DMS 273 (cell line): ENCODE data around the gene CUL1.
A peak's percentile ranks its signal among the peaks of the same experiment; 100 is the strongest.

Source experiments
- DNase-seq: peaks from one replicate; lab custom pipeline; 2025; ENCODE audit not compliant: unreplicated experiment; lab: John Stamatoyannopoulos, UW

CUL1 gene

DNA sequence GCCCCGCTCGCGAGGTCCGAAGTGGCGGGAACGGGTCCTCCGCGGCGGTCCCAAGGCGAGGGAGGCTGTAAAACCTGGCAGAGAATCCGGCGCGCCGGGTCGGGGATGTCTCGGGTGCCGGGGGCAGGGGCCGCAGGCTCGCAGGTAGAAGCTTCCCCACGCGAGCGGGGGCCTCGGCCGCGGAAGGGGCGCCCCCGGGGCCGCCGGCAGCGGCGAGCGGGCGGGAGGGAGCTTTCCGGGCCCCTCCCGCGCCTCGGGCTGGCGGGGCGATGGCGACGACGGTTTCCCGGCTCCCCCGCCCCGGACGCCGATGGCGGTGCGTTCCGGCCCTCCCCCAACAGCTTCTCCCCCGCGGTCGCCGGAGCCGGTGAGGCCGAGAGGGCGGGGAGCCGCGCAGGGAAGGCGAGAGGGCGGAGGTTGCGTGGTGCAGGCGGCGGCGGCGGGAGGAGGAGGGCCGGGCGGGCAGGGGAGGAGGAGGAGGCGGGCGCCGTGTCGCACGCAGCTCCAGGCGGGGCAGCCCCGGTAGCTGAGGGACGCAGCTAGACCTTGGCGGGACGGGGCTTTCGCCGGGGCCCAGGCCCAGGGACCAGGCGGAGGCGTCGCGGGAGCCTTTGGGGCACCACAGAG, at the start of gene CUL1:
Gene CUL1 (plus strand): TSS at position 507 of the 627 bp plus-strand sequence. CDS start 31,220 bp downstream, outside the sequence.
- peak; percentile 91 for DNase-seq

DNA sequence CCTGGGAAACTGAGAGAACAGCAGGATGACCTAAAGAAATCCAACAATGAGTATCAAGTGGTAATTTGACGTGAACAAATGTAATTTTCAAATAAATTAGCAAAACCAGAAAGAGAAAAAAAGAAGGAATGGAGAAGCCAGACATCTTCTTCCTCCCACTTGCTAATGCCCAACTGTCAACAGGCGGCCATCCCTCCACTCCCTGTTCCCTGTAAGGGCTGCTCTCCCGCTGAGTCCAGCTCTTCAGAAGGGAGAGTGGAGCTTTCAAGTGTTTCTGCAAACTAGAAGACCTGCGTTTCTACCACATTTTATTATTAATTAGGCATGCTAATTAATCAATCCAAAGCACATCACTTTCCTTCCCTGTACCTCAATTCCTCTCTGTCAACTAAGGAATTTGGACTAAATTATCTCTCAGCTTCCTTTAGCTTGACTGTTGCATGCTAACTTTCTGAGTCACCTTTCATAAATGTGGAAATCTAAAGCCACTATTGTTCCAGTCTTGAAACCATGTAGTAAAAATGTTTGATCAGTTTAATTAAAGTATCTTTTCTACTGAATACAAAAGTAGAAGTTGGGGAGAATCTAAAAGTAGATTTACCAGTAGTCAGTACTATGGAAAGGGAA, 48.4 kb upstream of the CUL1 start:
- DNase-seq: no peak

DNA sequence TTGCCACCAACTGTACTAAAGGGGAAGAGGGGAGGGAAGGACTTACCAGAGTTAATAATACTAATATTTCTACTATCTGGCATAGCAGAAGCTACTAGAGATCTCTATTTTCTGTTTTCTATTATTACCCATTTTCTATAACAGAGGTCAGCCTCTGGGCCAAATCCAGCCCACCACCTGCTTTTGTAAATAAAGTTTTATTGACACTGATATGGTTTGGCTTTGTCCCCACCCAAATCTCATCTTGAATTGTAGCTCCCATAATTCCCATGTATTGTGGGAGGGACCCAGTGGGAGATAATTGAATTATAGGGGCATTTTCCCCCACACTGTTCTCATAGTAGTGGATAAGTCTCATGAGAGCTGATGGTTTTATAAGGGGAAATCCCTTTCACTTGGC, 45.9 kb upstream of the CUL1 start:
- no peak for DNase-seq

DNA sequence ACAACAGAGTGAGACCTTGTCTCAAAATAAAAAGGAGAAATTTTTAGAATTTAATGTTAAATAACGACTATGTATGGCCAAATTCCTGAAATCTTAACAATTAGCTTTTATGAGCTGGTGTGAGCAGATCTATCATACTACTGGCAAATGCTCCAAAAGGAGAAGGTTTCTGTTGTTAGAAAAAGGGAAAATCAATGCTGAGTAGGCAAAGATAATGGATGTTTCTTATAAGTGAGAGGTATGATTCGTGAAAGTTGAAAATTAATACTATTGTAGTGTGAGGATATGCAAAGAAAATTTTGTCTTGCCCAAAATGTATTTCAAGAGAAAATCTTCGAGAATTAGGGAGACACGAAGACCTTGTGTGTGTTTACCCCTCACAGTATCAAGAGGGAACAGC, 40.8 kb upstream of the CUL1 start:
- no peak for DNase-seq

DNA sequence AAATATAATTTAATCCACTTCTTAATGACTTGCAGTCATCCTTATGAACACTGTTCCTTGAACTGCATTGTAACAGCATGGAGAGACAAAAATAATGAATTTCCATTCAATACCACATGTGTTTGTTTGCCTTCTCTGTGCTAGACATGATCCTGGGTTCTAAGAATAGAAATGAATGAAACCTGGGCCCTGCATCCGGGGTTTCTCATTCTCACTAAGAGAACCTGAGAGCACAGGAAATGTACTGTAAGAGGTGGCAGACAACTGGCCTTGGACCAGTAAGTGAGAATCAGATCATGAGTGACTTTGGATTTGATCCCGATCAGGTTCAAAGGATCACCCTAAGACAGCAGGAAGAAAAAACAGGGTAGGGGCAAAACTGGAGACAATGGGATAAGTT, 37.2 kb upstream of the CUL1 start:
- DNase-seq: no peak

DNA sequence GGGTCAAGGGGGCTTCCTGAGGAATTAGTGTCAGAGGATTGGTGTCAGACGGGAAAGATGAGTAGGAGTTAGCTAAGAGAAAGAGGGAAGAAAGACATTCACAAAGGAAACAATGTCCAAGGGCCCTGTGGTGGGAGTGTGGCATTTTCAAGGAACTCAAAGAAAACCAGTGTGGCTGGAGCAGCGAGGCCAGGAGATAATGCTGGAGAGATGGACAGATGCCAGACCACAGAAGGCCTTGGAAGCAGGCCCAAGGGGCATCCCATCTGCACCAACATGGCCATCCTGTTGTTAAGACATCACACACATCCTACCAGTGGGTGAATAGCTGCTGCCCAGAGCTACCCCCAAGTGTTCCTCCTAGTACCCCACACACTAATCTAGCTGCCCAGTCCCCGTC, 36.1 kb upstream of the CUL1 start:
- DNase-seq: peak; percentile 45

DNA sequence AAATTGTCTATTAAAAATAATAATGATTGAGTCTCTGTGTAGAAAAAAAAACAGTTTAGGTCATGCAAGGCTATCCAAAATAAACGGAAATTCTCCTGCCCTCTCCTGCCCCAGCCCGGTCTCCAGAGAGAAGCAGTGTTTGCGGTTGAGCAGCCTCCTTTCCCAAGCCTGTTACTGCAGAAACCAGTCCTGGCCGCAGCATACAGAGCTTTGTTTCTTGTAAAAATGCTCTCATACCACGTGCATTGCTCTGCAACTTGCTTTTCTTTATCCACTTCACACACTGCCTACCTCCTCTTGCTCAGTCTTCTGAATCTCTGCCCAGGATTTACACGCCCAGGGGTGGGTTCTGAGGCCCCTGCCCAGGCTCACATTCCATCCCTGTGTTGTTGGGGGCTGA, 34.4 kb upstream of the CUL1 start:
- DNase-seq: no peak

DNA sequence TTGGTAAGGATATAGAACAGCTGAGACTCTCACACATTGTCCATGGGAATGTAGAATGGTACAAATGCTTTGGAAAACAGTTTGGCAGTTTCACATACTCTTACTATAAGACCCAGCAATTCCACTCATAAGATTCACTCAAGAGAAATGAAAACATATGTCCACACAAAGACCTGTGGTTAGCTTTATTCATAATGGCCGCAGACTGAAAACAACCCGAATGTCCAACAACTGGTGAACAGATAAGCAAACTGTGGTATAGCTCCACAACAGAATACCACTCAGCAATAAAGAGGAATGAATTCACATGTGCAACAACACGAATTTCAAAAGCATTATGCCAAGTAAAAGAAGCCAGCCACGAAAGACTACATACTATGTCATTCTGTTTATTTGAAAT, 33.5 kb upstream of the CUL1 start:
- no peak for DNase-seq

DNA sequence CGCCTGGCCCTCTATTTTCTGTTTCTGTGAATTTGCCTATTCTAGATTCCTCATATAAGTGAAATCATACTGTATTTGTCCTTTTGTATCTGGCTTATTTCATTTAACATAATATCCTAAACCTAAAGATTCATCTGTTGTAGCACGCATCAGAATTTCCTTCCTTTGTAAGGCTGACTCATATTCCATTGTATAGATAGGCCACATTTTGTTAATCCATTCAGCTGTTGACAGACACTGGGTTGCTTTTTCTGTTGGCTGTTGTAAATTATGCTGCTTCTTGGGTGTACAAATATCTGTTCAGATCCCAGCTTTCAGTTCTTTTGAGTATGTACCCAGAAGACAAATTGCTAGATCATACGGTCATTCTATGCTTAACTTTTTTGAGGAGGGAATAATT, 28.8 kb upstream of the CUL1 start:
- DNase-seq: no peak

DNA sequence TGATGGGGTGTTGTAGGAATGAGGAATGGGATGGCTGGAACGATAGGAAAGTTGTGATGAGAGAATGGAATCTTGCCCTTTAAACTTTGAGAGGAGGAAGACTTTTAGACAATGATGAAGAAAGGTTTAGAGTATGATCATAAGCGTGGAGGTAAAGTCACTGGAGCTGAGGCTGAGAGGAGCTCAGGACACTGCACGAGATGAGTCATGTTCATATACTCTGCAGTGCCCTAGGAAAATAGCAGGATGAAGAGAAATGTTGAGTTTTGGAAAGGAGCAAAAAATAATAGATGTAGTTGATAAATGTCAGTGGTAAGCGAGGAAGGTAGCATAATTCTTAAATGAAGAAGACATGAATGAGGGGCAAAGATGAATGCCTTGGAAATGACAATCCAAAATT, 28.3 kb upstream of the CUL1 start:
- no peak for DNase-seq

DNA sequence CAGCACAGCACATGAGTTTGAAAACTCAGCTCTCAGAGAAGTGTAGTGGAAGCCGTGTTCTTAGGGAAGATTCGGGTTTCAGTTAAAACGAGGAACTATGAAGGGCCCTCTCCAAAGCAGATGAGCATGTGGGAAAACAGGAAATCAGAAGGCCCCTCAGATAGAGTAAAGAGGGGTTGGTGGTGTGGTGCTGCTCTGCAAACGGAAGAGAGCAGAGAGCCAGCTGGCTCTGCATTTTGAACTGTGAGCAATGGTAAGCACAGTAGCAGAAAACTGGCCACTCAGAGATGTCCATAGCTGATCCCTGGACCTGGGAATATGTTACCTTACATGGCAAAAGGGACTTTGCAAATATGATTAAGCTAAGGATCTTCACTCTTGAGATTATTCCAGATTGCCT, 27.9 kb upstream of the CUL1 start:
- DNase-seq: no peak

DNA sequence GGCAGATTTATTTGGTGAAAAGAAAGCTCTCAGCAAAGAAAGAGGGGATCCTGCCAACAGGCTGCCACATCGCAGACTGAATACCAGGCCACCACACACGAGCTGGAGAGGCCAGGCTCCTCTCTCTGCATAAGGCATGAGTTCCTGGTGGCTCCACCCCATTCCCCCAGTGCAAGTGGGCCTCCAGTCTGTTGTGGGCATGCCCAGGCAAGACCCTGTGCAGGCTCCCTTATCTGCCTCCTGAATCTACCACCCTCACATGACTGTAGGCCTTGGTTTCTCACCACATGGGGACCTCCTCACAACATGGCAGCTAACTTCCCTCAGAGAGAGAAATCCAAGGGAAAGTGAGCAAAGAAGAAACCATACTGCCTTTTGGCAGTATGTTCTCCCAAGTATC, 26.7 kb upstream of the CUL1 start:
- DNase-seq: peak; percentile 46

DNA sequence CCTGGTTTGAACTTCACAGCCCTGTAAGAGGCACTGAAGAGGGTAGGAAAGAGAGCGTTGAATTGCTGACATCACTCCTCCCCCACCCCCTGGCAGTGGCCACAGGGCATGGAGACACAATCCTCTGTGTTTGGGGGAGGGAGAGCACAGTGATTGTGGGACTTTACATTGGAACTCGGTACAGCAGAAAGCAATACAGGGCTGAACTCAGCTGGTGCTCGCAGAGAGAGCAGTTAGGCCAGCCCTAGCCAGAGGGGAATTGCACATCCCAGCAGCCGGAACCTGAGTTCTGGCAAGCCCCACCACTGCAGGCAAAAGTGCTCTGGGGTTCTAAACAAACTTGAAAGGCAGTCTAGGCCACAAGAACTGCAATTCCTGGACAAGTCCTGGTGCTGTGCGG, 24.0 kb upstream of the CUL1 start:
- DNase-seq: no peak

DNA sequence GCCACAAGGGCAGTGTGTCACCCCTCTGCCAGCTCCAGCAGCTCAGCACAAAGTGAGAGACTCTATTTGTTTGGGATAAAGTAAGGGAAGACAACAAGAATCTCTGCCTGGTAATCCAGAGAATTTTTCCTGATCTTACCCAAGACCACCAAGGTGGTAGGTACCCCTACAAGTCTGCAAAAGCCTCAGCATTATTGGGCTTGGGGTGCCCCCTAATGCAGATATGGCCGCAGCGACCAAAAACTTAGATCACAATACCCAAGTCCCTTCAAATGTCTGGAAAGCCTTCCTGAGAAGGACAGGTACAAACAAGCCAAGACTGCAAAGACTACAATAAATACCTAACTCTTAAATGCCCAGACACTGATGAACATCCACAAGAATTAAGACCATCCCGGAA, 22.4 kb upstream of the CUL1 start:
- DNase-seq: no peak

DNA sequence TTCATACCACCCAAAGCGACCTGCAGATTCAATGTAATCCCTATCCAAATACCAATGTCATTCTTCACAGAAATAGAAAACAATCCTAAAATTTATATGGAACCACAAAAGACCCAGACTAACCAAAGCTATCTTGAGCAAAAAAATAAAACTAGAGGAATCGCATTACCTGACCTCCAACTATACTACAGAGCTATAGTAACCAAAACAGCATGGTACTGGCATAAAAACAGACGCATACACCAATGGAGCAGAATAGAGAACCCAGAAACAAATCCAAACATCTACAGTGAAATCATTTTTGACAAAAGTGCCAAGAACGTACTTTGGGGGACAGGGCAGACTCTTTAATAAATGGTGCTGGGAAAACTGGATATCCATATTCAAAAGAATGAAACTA, 16.9 kb upstream of the CUL1 start:
- no peak for DNase-seq

DNA sequence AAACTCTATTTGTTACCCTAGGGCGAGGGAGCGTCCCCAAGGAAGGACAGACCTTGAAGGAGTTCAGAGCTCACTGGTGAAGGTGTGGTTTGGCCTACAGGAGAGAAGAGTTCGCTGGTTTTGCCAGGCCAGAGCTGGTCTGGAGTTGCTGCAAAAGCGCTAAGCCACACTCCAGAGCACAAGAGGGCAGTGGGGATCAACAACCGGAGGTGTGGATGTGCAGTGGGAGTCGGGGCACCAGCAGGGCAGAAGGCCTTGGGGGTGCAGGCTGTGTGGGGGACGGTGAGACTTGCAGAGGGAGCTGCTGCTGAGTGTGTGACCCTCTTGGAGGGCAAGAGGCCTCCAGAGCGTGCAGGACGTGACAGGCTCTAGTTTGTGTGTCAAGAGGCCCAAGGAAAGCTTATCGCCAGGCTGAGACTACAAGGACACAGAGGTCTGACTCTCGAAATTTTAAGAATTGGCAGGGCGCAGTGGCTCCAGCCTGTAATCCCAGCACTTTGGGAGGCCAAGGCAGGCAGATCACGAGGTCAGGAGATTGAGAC, 14.3 kb upstream of the CUL1 start:
- DNase-seq: no peak

DNA sequence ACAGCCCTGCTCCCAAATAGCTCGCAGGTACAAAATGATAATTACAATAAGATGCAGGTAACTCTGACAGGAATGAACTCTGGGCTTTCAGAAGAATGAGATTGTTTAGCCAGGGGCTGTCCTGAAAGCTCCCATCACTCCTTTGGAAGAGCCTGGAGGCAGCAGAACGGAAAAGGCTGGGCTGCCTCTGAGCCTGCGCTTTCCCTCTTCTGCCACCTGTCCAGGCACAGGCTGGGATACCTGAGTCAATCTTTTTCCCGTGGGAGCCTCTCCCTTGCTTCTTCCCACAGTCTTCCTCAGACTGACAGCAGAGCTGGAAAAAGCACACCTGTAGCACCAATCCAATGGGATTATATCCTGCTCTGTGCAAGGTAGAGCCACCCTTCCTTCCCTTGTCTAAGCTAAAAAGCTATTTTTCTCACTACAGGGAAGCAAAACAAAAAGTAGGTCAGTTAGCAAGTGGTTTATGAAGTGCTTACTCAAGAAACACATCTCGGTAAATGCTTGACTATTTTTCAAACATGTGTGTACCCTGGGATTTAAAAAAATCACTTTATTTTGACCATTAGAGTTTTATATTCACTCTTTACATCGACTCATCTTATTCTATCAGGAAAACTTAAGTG, 12.3 kb upstream of the CUL1 start:
- no peak for DNase-seq

DNA sequence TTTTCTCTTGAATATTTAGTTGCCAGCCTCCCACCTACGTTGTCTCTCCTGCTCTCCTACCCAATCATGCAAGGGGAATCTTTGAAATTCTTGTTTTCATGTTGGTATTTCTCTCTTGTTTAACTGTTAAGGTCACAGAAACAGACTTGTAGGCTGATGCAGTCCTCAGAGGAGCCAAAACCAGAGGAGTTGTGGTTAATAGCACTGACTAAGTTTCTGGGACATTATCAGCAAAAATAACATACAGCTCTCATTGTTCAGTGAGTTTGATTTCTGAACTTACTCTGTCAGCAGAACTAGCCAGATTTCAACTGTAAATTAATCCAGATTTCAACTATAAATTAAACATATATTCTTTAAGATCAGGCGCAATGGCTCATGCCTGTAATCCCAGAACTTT, 11.1 kb upstream of the CUL1 start:
- no peak for DNase-seq

DNA sequence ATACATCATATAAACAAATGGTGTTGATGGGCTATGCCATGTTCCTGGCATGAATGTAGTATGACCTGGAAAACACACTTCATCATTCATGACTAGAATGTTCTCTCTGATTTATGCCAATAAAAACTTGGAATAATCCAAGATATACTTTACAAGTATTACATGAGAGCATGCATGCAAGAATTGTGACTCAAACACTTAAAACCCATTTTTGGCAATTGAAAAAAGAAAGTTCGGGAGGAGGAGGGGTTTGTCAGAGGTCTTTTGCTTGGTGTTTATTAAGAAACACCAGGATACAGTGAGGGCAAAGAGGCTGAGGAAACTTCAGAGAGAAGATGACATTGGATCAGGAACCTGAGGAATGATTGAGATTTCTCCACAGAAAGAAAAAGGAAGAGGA, 10.2 kb upstream of the CUL1 start:
- no peak for DNase-seq

DNA sequence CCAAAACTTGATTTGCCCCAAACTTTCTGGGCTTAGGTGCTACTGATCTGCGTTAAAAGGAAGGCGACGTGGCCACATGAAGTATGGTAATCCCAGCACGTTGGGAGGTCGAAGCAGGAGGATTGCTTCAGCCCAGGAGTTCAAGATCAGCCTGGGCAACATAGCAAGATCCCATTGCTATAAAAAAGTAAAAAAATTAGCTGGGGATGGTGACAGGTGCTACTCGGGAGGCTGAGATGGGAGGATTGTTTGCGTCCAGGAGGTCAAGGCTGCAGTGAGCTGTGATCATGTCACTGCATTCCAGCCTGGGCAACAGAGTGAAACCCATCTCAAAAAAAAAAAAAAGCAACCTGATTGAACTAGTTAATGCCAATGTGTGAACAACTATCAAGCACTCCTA, 5.1 kb upstream of the CUL1 start:
- no peak for DNase-seq

DNA sequence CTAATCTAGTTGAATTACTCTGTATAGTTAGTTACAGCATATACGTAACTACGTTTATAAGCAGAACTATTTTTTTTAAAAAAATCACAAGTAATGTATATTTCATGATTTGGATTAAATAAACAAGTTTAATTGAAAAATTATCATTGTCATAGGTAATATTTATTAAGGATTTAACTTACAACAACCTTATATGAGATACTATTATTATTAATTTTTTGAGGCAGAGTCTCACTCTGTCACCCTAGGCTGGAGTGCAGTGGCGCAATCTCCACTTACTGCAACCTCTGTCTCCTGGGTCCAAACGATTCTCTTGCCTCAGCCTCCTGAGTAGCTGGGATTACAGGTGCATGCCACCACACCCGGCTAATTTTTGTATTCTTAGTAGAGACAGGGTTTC, 4.1 kb upstream of the CUL1 start:
- DNase-seq: no peak

DNA sequence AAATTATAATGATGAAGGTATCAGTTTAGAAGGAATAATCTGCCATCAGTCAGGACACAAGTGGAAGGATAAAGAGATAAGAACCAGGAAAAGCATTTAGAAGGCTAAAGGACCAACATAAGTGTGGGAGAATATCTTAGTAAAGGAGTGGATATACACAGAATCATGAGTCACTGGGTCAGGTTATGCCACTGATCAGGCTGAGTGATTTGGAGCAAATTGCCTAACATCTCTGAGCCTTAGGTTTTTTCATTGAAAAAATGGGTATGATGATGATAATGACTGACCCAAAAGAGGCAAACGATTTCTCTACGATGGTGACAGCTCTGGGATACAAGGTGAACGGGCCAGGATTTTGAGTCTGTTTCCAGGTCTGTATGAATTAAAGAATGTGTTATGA, 2.8 kb upstream of the CUL1 start:
- no peak for DNase-seq

DNA sequence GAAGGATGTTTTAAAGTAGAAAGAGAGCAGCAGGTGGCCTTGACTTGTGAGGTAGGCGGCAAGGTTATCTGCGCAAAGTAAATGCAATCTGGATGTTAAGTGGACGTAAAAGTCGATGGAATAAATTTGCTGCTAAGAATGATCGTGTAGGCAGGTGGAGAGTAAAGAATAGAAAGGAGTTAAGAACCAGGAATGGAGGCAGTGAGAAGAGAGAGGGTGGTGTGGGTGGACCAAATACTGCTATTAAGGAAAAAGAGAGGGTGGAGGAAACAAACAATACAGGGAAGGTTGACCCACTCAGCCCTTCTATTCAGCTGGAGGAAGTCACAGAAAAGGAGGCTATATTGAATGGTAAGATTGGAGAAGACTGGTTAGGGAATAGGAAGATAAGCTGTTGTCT, 1.9 kb upstream of the CUL1 start:
- DNase-seq: no peak
